ENCODE data around the gene DEPDC1B.
"Not testable (repeated sequence)": the region's sequence is repeated elsewhere in the genome, so short reads cannot be mapped to it uniquely, and the experiment has no call there.

The DEPDC1B gene

DNA sequence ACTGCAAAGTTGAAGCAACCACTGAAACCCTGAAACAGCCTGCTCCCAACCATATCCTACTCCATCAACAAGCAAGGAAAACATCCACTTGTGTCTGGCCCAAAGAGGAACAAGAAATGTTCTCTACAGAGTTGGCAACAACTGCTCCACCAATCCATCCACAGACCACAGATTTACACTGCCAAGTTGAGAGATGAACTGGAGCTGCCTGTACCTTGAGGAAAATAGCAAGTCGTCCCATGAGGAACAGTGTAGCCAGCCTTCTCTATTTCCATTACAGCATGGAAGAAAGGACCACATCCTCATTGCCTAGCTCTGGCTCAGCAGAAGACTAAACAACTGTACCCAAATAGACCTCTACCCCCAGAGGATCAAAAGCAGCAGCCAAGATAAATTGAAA lies 60.4 kb downstream of the DEPDC1B start:
- no peak for DNase-seq

DNA sequence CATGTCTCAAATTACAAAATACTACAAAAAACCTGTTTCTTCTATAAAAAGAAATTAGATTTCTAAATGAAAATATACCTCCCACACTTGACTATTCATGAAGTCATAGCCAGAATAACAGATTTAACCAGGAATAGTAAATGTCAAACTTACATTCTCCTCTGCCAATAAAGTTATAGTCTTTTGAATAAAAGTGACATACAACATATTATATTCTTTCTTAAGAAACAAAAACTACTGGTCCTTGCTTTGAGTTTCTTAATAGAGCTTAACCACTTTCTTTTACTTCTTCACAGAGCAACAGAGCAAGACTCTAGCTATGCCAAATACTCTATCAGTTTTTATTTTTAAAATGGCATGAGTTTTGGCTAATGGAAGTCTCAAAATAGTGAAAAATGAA lies 61.7 kb downstream of the DEPDC1B start:
- DNase-seq = no peak

DNA sequence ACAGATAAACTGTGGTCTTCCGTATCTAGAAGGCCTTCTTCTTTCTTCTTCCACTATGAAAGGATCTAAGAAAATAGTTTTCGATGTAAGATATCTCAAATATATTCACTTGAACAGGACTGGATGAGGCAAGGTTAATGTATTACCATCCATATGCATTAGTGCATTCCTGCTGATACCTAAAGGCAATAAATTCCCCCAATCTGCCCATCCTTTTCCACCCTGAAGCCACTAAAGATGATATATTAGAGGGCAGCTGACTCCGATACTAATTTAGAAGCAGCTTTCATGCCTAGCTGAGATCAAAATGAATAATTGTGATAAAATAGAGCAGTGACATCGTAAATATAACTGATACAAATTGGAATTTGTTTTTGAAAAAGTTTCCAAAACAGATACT lies 63.3 kb downstream of the DEPDC1B start:
- DNase-seq = no peak

DNA sequence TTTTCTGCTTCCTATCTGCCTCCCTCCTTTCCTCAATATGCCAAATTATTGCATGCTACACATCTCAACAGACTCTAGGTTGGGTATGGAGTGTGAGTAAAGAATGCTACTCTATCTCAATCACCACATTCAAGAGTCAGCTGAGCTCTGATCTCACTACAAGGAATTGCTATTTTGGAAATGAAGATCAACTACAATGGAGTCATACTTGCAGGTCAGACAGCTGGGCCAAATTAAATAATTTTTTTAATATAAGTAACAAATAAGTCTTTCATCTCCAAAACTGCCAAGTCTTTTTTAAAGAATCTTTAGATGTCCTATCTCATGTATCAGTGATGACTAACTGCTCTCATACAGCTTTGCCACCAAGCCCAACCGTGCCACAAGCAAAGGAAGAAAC lies 64.0 kb downstream of the DEPDC1B start:
- DNase-seq = no peak

DNA sequence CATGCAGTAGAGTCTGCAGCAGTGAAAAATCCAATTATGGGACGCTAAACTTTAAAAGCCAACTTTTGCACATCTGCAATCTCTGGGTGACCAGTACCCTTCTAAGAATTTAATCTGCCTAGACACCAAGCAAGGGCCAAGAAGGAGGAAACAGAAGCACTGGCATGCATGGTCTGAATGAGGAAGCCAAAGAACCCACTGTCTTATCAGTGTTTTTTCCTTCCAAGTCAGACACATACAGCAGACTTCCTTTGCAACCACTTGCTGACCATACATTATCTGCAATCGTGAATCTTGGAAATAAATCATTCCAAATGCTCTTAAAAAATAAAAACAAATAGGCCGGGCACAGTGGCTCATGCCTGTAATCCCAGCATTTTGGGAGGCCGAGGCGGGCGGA lies 65.9 kb downstream of the DEPDC1B start:
- DNase-seq = no peak

DNA sequence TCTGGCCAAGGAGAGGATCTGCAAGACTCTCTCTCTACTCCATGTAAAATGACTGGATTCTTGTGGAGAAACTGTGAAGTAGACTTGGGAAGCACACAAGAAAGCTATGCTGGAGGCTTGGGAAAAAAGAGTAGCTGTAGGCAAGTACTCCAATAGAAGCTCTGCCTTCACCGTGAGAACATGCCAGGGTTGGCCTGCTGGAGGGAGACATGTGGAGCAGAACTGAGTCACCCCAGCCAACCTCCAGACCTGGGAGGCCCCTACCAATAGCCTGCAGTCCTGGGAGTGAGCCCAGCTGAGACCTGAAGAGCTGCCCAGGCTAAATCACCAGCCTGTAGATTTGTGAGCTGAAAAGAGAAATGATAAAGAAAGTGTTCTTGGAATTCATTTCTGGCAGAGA lies 66.6 kb downstream of the DEPDC1B start:
- no peak for DNase-seq

DNA sequence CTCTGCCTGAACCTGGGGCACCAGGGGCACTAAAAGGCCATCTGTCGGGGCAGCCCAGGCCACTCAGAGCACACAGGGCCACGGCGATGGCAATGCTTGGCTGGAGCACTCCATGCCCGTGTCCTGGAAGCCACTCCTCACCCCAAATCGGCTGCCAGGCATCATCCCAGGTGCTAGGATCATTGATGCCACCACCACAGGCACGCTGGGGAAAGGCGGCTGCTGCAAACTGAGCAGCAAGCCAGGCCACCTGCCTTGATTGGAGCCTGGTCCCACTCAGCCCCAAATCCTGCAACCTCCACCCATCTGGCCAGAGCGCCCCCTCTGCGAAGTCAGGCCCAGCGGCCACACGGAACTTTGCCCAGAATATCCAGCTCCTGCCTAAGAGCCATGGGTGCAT lies 67.8 kb downstream of the DEPDC1B start:
- no peak for DNase-seq

DNA sequence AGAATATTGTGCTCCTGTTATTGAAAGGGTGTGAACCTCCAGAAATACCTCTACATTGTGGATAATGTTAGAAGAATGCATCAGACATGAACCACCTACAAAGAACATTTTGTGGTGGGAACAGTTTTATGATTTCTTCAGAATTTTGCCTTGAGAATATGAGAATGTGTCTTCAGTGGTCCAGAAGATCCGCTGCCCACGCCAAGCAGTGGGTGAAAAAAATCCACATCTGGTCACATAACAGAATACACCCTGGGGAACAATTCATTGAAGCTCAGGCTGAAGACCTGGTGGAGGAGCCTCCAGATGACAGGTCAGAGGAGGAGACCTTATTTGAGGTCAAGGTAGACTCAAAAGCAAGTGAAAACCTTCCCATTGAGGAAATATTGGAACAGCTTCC lies 69.1 kb downstream of the DEPDC1B start:
- no peak for DNase-seq

DNA sequence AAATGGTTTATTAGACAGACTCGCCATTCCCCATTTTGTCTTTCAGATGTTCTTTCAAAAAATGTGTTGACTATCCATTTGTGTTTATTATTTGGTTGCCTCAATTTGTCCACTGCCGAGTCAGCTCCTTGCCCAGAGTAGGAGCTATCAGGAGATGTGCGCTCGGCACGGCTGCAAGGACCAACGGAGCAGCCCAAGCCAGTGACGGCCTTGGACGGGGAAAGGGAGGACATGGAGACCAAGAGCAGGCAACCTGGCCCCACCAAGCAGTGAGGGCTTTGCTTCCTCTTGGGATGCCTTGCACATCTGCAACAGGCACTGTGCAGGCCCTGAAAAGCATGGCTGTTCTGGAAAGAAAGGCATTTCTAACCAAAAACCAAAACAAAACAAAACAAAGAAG lies 69.8 kb downstream of the DEPDC1B start:
- no peak for DNase-seq

DNA sequence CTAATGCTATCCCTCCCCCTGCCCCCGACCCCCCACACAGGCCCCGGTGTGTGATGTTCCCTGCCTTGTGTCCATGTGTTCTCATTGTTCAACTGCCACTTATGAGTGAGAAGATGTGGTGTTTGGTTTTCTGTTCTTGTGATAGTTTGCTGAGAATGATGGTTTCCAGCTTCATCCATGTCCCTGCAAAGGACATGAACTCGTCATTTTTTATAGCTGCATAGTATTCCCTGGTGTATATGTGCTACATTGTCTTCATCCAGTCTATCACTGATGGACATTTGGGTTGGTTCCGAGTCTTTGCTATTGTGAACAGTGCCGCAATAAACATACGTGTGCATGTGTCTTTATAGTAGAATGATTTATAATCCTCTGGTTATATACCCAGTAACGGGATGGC lies 75.1 kb downstream of the DEPDC1B start:
- not testable (repeated sequence) for DNase-seq

DNA sequence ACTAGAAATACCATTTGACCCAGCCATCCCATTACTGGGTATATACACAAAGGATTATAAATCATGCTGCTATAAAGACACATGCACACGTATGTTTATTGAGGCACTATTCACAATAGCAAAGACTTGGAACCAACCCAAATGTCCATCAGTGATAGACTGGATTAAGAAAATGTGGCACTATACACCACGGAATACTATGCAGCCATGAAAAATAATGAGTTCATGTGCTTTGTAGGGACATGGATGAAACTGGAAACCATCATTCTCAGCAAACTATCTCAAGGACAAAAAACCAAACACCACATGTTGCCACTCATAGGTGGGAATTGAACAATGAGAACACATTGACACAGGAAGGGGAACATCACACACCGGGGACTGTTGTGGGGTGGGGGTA lies 79.2 kb downstream of the DEPDC1B start:
- not testable (repeated sequence) for DNase-seq

DNA sequence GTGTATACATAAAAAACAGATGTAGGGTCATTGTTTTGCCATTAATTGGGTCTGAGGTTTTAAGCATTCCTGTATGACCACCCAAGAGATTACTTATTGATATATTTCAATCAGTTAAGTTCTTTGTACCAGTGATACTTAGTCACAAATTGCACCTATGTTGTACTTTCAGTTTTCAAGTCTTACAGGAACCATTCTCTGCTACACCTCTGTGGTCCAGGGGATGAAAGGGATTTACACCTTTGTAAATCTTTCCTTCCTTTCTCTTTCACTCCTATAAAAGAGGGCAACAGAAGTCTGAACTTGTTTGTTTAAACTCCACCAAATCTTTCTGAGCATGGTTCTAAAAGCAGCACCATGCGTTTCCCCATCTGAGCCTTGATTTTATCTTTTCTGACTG lies 86.1 kb downstream of the DEPDC1B start:
- DNase-seq = no peak

DNA sequence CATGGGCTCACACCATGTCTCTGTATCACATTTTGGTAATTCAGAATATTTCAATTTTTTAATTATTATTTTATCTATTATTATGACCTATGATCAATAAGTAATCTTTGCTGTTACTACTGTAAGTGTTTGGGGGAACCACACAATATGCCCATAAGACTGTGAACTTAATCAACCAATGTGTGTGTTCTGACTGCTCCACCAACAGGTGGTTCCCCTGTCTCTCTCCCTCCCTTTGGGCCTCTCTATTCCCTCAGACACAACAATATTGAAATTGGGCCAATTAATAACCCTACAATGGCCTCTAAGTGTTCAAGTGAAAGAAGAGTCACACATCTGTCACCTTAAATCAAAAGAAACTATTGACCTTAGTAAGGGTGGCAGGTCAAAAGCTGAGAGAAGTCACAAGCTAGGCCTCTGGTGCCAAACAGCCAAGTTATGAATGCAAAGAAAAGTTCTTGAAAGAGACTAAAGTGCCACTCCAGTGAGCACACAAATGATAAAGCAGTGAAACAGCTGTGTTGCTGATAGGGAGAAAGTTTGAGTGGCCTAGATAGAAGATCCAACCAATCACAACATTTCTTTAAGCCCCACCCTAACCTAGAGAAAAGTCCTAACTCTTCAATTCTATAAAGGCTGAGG lies 88.7 kb downstream of the DEPDC1B start:
- DNase-seq = no peak

DNA sequence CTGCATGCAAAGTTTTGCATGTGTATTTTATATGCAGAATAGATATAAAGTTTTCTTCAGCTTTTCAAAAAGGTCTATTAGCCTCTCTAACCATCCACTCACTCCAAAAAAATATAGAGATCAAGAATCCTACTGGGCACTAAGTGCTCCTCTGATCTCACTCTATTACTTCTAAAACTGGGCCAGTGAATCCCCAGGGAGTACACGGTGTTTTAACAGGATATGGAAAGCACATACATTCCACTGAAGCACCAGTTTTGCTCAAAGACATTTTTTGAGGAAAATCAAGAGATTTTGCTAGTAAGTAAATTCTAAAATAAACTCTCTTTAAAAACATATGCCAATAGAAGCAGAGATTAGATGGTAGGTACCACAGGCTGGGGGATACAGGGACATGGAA lies 95.2 kb downstream of the DEPDC1B start:
- DNase-seq = no peak

DNA sequence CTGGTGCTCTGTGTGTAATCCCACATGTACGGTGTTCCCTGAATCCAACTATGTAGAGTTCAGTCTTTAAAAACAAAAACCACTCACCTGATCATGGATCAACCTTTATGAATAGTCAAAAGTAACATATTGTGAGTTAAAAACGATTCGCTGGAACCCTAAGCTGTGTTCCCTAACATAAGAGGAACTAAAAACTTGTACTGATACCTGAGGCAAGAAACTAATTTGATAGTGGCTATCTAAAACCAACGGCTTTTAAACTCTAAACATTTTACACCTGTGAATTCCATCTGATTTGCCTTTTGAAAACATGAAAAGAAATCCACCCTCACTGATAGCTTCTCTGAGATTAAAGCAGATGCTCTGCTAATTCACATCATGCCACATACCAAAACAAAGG lies 101.5 kb downstream of the DEPDC1B start:
- DNase-seq = no peak

DNA sequence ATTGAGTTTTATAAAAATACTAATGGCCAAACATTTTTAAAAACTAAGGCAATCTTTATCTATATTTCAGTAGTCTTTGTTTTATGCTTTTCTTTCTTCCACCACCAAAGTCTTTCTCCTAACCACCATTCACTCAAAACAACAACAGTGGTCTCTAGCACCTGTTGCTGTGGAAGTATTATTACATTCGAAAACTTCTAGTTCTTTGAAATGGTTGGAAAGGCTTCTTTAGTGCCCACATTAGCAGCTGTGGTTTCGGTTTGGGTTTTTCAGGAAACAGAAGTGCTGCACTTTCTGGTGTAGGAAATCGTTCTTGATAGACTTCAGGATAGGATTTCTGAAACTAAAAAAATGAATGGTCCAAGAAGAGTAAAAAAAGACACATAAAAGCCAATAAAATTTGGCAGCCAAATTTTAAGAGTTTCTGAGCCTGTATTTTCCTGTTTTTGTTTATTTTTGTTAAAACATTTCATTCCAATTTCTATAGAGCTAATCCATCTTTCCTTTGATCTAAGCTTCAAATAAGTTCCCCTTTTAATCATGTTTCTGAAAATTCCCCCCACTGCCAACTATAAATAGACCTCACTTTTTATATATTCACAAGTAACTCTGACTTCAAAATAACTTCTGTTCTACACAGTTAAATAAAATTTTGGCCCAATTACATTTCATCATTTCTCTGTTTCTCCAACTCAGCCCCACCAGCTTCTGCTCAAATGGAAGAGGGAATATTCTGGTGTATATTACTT lies 102.2 kb downstream of the DEPDC1B start:
- no peak for DNase-seq

DNA sequence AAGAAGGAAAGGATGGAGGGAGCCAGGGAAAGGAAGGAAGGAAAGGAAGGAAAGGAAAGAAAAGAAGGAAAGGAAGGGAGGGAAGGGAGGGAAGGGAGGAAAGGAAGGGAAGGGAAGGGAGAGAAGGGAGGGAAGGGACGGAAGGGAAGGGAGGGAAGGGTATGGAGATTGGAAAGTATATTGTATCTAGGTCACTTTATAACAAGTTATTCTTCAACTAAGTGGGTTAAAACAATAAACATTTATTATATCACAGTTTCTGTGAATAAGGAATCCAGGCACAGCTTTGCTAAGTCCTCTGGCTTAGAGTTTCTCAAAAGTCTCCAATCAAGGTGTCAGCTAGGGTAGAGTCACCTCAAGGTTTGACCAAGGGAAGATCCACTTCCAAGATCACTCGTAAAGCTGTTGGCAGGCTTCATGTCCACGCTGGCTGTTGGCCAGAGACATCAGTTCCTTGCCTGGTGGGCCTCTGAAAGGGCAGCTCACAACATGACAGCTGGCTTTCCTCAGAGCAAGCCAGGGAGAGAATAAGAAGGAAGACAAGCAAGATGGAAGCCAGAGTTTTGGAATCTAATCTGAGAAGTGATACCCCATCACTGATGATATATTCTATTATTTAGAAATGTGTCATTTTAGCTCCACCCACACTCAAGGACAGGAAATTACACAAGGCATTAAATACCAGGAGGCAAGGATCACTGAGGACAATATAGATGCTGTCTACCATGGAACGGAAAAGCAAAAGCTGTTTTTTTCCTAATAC lies 105.1 kb downstream of the DEPDC1B start:
- peak; percentile 28 for DNase-seq

DNA sequence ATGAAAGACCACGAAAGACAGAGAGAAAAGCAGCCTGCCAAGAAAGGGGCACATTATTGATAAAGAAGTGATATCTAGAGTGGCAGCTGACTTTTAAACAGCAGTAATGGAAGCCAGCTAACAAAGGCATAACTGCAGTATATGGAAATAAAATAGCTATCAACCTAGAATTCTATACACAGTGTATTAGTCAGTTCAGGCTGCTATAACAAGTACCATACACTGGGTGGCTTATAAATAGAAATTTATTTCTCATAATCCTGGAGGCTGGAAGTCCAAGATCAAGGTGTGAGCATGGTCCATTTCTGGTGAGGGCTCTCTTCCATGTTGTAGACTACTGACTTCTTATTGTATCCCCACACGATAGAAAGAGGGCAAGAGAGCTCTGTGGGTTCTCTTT lies 109.8 kb downstream of the DEPDC1B start:
- DNase-seq = no peak

DNA sequence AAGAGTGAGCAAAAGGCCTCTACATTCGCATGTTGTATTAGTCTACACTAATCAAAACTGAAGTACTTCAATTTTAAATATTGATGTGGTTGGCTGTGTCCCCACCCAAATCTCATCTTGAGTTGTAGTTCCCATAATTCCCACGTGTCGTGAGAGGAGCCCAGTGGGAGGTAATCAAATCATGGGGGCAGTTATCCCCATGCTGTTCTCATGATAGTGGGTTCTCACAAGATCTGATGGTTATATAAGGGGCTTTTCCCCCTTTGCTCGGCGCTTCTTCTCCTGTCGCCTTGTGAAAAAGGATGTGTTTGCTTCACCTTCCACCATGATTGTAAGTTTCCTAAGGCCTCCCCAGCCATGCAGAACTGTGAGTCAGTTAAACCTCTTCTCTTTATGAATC lies 112.7 kb downstream of the DEPDC1B start:
- DNase-seq = not testable (repeated sequence)

DNA sequence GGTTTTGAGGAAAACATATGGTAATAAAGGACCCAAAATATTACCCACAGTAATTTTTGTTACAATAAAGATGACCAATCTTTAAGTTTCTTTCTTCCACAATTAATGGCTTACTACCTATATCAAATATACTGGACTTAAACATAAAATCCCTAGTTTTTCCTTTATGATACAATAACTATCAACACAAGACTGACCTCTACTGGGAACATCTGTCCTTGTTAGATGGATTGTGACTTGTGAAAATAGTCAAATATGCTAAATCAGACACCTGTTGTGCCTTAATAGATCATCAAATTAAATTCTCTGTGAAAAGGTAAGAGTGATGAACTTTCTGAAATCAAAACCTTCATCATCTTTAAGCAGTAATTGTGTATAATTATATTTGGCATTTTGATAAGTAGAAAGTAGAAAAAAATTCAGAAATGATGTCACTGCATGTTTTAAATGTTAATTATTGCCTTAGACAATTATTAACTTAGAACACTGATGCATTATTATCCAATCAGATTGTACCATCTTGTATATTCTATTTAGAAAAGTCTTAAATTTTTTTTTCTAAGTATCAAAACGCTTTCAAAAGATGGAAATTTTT lies 113.6 kb downstream of the DEPDC1B start:
- no peak for DNase-seq

DNA sequence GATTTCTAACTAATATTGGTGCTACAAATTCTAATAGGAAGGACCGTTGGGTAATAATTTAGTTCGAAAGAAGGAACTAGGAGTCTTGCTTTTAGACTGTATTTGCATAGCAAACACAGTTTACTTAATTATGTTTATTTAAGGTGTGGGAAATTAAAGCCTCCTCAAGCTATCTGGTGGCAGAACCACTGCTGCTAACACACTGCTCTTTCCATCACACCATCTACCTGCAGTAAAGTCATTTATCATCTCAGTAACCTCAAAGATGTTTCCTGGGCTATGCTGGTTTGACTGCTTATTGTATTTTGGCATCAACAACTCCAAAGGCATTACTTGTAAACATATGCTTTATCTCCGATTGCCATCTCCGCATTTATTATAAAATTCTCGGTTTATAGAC lies 114.3 kb downstream of the DEPDC1B start:
- DNase-seq = no peak

DNA sequence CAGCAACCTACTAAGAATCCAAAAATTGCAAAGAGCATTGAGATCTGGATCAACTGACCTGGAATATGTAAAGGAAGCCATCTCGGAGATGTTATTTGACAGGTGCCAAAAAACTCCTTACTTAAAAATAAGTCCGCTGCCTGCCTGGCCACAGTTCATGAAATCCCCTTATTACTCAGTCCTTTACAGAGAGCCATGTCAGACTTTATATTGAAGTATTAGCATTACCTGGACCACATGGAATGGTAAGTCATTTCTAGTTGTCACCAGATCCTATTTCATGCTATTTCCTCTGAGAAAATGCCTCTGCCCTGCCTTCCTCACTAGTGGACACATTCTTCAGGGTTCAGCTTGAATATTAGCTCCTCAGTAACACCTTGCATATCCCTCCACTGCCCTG lies 115.7 kb downstream of the DEPDC1B start:
- no peak for DNase-seq

DNA sequence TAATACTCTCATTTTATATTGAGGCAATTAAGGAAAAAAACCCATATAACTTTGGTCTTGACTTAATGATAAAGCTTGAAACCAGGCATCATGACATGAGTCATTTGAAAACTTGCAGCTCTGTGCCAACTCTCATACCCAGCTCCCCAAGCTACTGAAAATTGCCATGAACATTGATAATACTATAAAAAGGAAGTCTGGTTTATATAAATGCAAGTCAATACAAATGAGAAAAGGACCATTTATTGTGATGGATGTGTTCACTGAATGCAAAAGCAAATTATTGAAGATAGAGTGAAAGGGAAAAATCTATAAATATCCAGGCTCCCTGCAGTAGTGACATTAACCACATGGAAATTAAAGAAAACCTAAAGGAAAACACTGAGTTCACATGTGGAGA lies 116.3 kb downstream of the DEPDC1B start:
- DNase-seq = no peak

DNA sequence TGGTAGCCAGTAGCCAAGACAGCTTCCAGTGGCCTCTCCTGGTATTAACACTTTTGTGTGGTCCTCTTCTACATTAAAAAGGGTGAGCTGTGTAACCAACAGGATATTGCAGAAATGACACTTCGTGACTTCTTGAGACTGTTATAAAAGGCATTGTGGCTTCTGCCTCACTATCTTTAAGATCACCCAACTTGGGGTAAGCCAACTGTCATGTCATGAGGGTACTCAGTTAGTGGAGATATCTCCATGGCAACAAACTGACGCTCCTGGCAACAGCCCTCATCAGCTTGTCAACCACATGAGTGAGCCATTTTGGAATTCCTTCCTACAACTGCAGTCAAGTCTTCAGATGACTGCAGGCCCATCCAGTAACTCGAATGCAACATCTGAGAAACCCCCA lies 121.7 kb downstream of the DEPDC1B start:
- no peak for DNase-seq
